ENCODE data around the gene SEZ6L2. TPM values are rescaled to one million over a fixed set of nuclear protein-coding genes. Genes with fewer than 3 reads are reported as not detected.

The SEZ6L2 gene
- total and polyA plus RNA-seq, 2 of the 8 experiments (the other 6 are each of a cell fraction or from before 2014, with no cell fraction given), result 43.5 to 47.7 TPM

- no peak for TF ChIP-seq PHF8 (conservative IDR thresholded peaks at IDR 0.05; ENCODE audit: low read depth, low read length)
Observed at GRCh38 chr16:29831490-29831889, 67.9 kb downstream of the SEZ6L2 start (continued).
